Fibroblast of the aortic adventitia (primary cell): ENCODE data around the gene OR51A2. TPM values are rescaled to one million over a fixed set of nuclear protein-coding genes. Genes with fewer than 3 reads are reported as not detected.

Experiments
- DNase-seq: peaks from one replicate; pipeline ENCODE4 v3.0.0-alpha.2; 2010; ENCODE audit warnings: low read depth
- H3K4me3 ChIP-seq: 2 replicates; pipeline ENCODE4 v1.5.1; 2011; ENCODE audit warnings: low read depth, mild to moderate bottlenecking, control low read depth, low read length, moderate library complexity
- total RNA-seq: library from RNA; depleted of rRNA; stranded (reverse); fragments of >200 nt; gene quantifications from 2 replicates; pipeline ENCODE4 v1.2.3, GENCODE V29; 2012; ENCODE audit warnings: low replicate concordance
- TF ChIP-seq, protein P1 (sequence below): IDR thresholded peaks from 2 replicates; pipeline ENCODE4 v1.5.1; 2011; ENCODE audit warnings: mild to moderate bottlenecking, low read length, control low read depth, inconsistent platforms; ENCODE audit not compliant: insufficient read depth

The OR51A2 gene
- total RNA-seq, 1 donor = not detected

DNA sequence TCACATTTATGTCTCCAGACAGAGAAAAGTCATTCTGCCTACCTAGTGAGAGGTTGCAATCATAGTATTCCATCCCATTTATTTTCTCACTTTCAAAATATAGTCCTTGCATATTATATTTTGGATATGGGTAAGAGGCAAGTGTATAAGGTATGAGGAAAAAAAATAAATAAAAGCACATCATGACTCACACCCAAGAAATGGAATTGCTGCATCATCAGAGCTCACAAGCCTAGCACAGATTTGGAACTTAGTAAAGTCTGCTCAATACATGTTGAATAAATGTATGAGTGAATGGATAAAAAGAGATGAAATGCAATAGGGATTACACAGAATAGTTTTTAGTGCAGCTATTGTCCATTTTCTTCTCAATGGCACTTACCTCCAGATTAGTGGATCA is 28.9 kb downstream of the OR51A2 start:
- TF ChIP-seq, protein P1, sequence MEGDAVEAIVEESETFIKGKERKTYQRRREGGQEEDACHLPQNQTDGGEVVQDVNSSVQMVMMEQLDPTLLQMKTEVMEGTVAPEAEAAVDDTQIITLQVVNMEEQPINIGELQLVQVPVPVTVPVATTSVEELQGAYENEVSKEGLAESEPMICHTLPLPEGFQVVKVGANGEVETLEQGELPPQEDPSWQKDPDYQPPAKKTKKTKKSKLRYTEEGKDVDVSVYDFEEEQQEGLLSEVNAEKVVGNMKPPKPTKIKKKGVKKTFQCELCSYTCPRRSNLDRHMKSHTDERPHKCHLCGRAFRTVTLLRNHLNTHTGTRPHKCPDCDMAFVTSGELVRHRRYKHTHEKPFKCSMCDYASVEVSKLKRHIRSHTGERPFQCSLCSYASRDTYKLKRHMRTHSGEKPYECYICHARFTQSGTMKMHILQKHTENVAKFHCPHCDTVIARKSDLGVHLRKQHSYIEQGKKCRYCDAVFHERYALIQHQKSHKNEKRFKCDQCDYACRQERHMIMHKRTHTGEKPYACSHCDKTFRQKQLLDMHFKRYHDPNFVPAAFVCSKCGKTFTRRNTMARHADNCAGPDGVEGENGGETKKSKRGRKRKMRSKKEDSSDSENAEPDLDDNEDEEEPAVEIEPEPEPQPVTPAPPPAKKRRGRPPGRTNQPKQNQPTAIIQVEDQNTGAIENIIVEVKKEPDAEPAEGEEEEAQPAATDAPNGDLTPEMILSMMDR = no peak
- no peak for DNase-seq
- no peak overlapping the region for H3K4me3 ChIP-seq

GRCh38 chr11:4924239-4924638 is 31.3 kb downstream of the OR51A2 start, which contains the start of gene OR51G1:
Gene OR51G1, minus strand, starts transcription at chr11:4924339. Its CDS starts 0 bp downstream, at chr11:4924339.
- no peak for DNase-seq
- TF ChIP-seq, protein P1 = no peak
- H3K4me3 ChIP-seq = no peak within 1 kb of the TSS

GRCh38 chr11:4922304-4922703 is 33.2 kb downstream of the OR51A2 start:
- no peak for DNase-seq
- TF ChIP-seq, protein P1 = no peak
- H3K4me3 ChIP-seq = no peak overlapping the region

- H3K4me3 ChIP-seq = no peak overlapping the region
- TF ChIP-seq, protein P1 = no peak
- DNase-seq = no peak
Measured at GRCh38 chr11:4921796-4922195, 33.7 kb downstream of the OR51A2 start.

DNA sequence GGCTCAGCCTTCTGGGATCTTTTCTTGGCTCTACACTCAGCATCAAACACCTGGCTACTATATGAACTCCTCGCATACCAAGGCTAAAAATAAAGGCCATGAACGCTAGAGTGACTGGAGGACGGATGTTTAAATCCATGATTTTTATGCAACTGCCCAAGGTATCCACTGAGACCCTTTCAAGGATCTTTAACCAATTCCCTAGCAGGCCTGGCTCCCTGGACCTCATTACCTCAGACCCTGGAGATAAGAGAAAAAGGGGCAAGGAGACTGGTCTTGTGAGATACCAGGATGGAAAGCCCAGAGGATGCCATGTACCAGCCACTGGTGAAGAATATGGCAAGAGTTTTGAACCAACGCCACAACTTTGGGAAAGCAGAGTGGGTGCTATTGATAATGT is 36.3 kb downstream of the OR51A2 start, which contains the start of gene OR51G2:
Gene OR51G2, minus strand, starts transcription at position 101 of the 400 bp plus-strand sequence. CDS start 3,687 bp downstream, outside the sequence.
- no peak for DNase-seq
- H3K4me3 ChIP-seq = no peak within 1 kb of the TSS
- TF ChIP-seq, protein P1 = no peak

DNA sequence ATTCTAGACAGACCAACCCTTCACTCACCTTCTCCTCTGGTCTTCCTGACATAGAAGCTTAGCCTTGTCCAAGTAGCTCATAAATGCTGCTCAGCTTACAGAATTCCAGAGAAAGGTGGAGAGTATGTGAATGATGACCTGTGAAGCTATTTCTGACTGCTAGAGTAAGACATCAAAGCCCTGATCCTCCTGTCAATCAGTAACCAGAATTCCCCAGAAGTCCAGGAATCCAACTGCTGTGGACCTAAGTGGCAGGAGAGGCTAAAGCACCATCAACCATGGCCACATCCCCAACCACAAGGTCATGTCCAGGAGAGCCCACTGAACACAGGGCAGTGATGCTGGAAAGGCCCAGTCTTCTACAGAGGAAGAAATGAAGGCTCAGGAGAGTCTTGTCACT is 38.9 kb downstream of the OR51A2 start:
- TF ChIP-seq, protein P1 = no peak
- H3K4me3 ChIP-seq = no peak overlapping the region
- DNase-seq = no peak

Other genes with a start within 250 kb of the OR51A2 start
- gene OR51F1, start 185.8 kb downstream of the OR51A2 start, total RNA-seq = not detected in 2 replicates
- gene OR52R1, start 151.3 kb downstream of the OR51A2 start, total RNA-seq = not detected in 2 replicates
- not detected in 2 replicates for gene OR51F2, start 134.4 kb downstream of the OR51A2 start, total RNA-seq
- gene OR51S1, start 106.5 kb downstream of the OR51A2 start, total RNA-seq = not detected in 2 replicates
- gene OR51T1, start 73.8 kb downstream of the OR51A2 start, total RNA-seq = not detected in 2 replicates
- gene OR51A7, start 51.9 kb downstream of the OR51A2 start, total RNA-seq = not detected in 2 replicates
- gene OR51G2, start 36.4 kb downstream of the OR51A2 start, total RNA-seq = not detected in 2 replicates
- gene OR51G1, start 31.4 kb downstream of the OR51A2 start, total RNA-seq = not detected in 2 replicates
- not detected in 2 replicates for gene OR51A4, start 8.1 kb downstream of the OR51A2 start, total RNA-seq
- gene OR51L1, start 39.1 kb upstream of the OR51A2 start, total RNA-seq = 0.33 TPM in 1 of 2 replicates, not detected in the other
- not detected in 2 replicates for gene OR52J3, start 90.8 kb upstream of the OR51A2 start, total RNA-seq
- gene OR52E2, start 103.9 kb upstream of the OR51A2 start, total RNA-seq = not detected in 2 replicates
- gene OR52E1, start 113.9 kb upstream of the OR51A2 start, total RNA-seq = not detected in 2 replicates
- gene OR52A5, start 182.6 kb upstream of the OR51A2 start, total RNA-seq = not detected in 2 replicates
- gene OR52A1, start 199.0 kb upstream of the OR51A2 start, total RNA-seq = not detected in 2 replicates
- not detected in 2 replicates for gene OR51V1, start 245.0 kb upstream of the OR51A2 start, total RNA-seq